Type B pancreatic cell (in vitro differentiated cells): ENCODE data around the gene PRKAR1B. TPM values are rescaled to one million over a fixed set of nuclear protein-coding genes. Genes with fewer than 3 reads are reported as not detected.
"Not testable (repeated sequence)": the region's sequence is repeated elsewhere in the genome, so short reads cannot be mapped to it uniquely, and the experiment has no call there.

ENCODE experiments used
- DNase-seq: peaks from one replicate; pipeline ENCODE4 v3.0.0; 2021; ENCODE audit warnings: mixed read lengths; ENCODE audit not compliant: unreplicated experiment; ENCODE audit errors: extremely low spot score
- H3K27ac Mint-ChIP-seq: 2 replicates; pipeline ENCODE4 v1.8.0; 2021; ENCODE audit warnings: mild to moderate bottlenecking, mixed read lengths
- H3K27me3 Mint-ChIP-seq: 2 replicates; pipeline ENCODE4 v1.8.0; 2021; ENCODE audit warnings: mixed read lengths
- H3K36me3 Mint-ChIP-seq: 2 replicates; pipeline ENCODE4 v1.8.0; 2021; ENCODE audit warnings: mixed read lengths
- H3K4me1 Mint-ChIP-seq: one replicate; pipeline ENCODE4 v1.8.0; 2021; ENCODE audit warnings: mixed read lengths; ENCODE audit not compliant: unreplicated experiment
- H3K4me3 Mint-ChIP-seq: 2 replicates; pipeline ENCODE4 v1.8.0; 2021; ENCODE audit warnings: mild to moderate bottlenecking, mixed read lengths
- H3K9me3 Mint-ChIP-seq: 2 replicates; pipeline ENCODE4 v1.8.0; 2021; ENCODE audit warnings: mixed read lengths
- total RNA-seq: library from RNA; stranded (reverse); gene quantifications from 2 replicates; pipeline ENCODE4 v1.2.1, GENCODE V29; 2021; ENCODE audit warnings: low replicate concordance
- TF ChIP-seq, protein P1 (sequence below): fragments of 200-600 bp; sonication (generic); conservative IDR thresholded peaks from 2 replicates; pipeline ENCODE4 v1.5.0; 2021; ENCODE audit warnings: antibody characterized with exemption, mild to moderate bottlenecking

The PRKAR1B gene
- total RNA-seq, 1 donor from 2014 or later = 26.1 TPM

DNA sequence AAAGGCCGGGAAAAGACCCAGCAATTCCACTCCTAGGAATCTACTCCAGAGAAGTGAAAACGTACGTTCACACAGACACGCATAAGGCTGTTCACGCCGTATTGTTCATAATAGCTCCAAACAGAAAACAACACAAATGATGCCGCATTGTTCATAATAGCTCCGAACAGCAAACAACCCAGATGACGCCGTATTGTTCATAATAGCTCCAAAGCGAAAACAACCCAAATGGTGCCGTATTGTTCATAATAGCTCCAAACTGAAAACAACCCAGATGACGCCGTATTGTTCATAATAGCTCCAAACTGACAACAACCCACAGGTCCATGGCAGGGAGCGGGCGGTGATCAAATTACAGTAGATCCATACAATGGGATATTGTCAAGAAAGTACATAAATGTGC lies 85.8 kb downstream of the PRKAR1B start:
- H3K9me3 Mint-ChIP-seq = no peaks in the 10 kb centered on the region
- peaks cover 14% of the 10 kb centered on the region for H3K36me3 Mint-ChIP-seq
- TF ChIP-seq, protein P1, sequence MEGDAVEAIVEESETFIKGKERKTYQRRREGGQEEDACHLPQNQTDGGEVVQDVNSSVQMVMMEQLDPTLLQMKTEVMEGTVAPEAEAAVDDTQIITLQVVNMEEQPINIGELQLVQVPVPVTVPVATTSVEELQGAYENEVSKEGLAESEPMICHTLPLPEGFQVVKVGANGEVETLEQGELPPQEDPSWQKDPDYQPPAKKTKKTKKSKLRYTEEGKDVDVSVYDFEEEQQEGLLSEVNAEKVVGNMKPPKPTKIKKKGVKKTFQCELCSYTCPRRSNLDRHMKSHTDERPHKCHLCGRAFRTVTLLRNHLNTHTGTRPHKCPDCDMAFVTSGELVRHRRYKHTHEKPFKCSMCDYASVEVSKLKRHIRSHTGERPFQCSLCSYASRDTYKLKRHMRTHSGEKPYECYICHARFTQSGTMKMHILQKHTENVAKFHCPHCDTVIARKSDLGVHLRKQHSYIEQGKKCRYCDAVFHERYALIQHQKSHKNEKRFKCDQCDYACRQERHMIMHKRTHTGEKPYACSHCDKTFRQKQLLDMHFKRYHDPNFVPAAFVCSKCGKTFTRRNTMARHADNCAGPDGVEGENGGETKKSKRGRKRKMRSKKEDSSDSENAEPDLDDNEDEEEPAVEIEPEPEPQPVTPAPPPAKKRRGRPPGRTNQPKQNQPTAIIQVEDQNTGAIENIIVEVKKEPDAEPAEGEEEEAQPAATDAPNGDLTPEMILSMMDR = no peak
- no peak for DNase-seq
- H3K4me3 Mint-ChIP-seq = no peak overlapping the region
- no peak overlapping the region for H3K27ac Mint-ChIP-seq
- H3K27me3 Mint-ChIP-seq = no peaks in the 10 kb centered on the region
- H3K4me1 Mint-ChIP-seq = no peaks in the 10 kb centered on the region

DNA sequence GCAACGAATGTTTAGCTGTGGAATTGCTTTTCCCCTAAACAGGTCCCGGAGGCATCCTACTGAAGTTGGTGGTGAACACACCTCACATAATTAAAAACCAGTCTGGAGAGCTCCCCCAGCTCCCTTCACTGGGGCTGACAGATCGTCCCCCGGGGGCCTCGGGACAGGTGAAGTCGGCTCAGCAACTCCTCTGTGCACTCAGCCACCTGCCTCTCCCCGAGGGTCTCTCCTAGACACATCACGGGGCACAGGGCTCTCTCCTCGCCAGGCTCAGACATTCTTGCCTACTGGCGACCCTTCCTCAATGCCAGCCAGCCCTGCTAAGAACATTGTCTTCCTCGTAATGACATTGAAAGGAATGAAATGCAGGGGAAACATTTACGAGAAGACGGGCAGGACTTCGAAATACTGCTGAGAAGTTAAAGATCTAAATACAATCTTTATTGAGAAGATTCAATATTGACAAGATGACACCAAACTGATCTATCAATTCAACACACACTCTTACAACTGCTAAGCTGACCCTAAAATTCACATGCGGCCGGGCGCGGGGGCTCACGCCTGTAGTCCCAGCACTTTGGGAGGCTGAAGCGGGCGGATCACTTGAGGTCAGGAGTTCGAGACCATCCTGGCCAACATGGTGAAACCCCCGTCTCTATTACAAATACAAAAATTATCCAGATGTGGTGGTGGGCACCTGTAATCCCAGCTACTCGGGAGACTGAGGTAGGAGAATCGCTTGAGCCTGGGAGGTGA lies 88.6 kb downstream of the PRKAR1B start:
- H3K4me3 Mint-ChIP-seq = peak overlapping the region; percentile 65
- peaks cover 14% of the 10 kb centered on the region for H3K36me3 Mint-ChIP-seq
- no peaks in the 10 kb centered on the region for H3K9me3 Mint-ChIP-seq
- peak overlapping the region; percentile 34 for H3K27ac Mint-ChIP-seq
- TF ChIP-seq, protein P1 = no peak
- no peaks in the 10 kb centered on the region for H3K4me1 Mint-ChIP-seq
- no peaks in the 10 kb centered on the region for H3K27me3 Mint-ChIP-seq
- DNase-seq = no peak

DNA sequence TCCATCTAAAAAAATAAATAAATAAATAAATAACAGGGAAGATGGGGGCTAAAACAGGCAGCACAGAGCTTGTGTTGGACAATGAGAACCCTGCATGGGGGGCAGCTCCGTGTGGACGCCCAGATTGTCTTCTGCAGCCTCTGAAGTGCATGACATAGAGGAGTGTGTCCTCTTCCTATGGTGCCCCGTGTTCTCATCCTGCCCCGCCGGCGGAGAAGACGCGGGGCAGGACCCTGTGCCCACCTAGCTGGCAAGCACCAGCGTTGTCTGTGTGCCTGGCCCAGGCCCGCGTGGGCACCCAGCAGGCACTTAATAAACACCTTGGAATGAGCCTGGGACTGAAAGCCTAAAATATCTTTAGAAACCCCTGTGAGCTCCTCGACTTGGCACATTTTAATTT lies 89.3 kb downstream of the PRKAR1B start:
- no peaks in the 10 kb centered on the region for H3K27me3 Mint-ChIP-seq
- no peaks in the 10 kb centered on the region for H3K4me1 Mint-ChIP-seq
- peak overlapping the region; percentile 34 for H3K27ac Mint-ChIP-seq
- H3K9me3 Mint-ChIP-seq = no peaks in the 10 kb centered on the region
- DNase-seq = no peak
- H3K4me3 Mint-ChIP-seq = peak overlapping the region; percentile 65
- TF ChIP-seq, protein P1 = no peak
- H3K36me3 Mint-ChIP-seq = peaks cover 10% of the 10 kb centered on the region

DNA sequence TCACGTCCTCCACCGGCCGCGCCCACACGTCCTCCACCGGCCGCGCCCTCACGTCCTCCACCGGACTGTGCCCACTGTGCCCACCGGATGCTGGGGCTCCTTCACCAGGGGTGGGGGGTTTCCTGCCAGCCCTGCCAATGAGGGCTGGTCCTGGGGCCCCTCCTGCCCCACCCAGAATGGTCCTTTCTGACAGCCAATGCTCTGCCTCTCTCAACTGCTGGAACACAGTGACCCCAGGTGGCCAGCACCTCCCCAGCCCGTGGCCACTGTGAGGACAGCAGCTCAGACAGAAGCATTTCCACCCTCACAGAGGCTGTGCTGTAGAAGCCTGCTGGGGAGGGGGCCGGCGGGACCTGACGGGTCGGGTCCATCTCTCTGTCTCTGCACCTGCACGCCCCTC lies 90.7 kb downstream of the PRKAR1B start:
- Mint-ChIP-seq H3K36me3 (peaks cover 6% of the 10 kb centered on the region), H3K9me3 (no peaks in the 10 kb centered on the region), H3K27me3 (no peaks in the 10 kb centered on the region), H3K27ac (no peak overlapping the region), H3K4me1 (no peaks in the 10 kb centered on the region), H3K4me3 (no peak overlapping the region)
- TF ChIP-seq, protein P1 = peak; percentile 50
- DNase-seq = no peak

DNA sequence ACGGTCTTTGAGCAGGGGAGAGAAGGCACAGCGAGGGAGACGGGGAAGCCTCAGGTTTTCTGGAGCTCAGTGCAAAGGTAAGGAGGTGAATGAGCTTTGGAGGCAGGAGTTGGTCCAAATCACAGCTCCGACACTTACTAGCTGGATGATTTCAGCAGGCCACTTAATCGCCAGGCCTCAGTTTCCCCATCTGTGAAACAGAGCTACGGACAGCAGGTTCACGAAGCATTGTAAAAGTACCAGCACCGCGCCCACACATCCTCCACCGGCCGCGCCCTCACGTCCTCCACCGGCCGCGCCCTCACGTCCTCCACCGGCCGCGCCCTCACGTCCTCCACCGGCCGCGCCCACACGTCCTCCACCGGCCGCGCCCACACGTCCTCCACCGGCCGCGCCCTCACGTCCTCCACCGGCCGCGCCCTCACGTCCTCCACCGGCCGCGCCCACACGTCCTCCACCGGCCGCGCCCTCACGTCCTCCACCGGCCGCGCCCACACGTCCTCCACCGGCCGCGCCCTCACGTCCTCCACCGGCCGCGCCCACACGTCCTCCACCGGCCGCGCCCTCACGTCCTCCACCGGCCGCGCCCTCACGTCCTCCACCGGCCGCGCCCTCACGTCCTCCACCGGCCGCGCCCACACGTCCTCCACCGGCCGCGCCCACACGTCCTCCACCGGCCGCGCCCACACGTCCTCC lies 91.2 kb downstream of the PRKAR1B start:
- H3K4me1 Mint-ChIP-seq, H3K27ac Mint-ChIP-seq, H3K4me3 Mint-ChIP-seq, DNase-seq, H3K27me3 Mint-ChIP-seq, H3K9me3 Mint-ChIP-seq, H3K36me3 Mint-ChIP-seq: not testable (repeated sequence)

DNA sequence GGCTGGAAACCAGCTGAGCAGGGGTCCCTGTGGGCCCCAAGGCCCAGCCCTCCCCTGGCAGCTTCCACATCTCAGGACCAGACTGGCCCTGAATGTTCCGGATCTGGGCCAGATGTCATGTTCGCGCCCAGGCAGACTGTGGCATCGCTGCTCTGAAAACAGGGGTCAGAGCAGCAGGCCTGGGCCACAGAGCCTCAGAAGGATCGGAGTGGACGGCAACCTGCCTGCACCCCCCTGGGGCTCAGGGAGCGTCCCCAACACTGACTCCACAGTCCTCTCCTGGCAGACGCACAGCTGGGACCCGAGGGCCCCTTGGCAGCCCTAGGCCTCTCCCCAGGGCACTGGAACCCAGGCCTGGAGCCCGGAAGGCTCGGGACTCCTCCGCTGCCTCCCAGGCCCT lies 91.9 kb downstream of the PRKAR1B start:
- no peak for DNase-seq
- Mint-ChIP-seq H3K27ac (no peak overlapping the region), H3K36me3 (peaks cover 4% of the 10 kb centered on the region), H3K27me3 (no peaks in the 10 kb centered on the region), H3K4me3 (no peak overlapping the region), H3K4me1 (no peaks in the 10 kb centered on the region), H3K9me3 (no peaks in the 10 kb centered on the region)
- TF ChIP-seq, protein P1 = no peak
